ENCODE data around the gene SYK.

The SYK gene

GRCh38 chr9:90826326-90827020 is 24.9 kb downstream of the SYK start:
- DNase-seq, result no peak

- DNase-seq, result no peak
Measured at GRCh38 chr9:90827181-90827871, 25.7 kb downstream of the SYK start.

- no peak for DNase-seq
Measured at GRCh38 chr9:90830051-90830450, 28.4 kb downstream of the SYK start.

- no peak for DNase-seq
Measured at GRCh38 chr9:90830977-90831376, 29.4 kb downstream of the SYK start.

GRCh38 chr9:90832261-90832660 is 30.6 kb downstream of the SYK start:
- DNase-seq, result no peak

- no peak for DNase-seq
Measured at GRCh38 chr9:90834828-90835595, 33.4 kb downstream of the SYK start.

- DNase-seq, result no peak
Measured at GRCh38 chr9:90836411-90837080, 34.9 kb downstream of the SYK start.

- no peak for DNase-seq
Measured at GRCh38 chr9:90838098-90838497, 36.5 kb downstream of the SYK start.

- DNase-seq, result no peak
Measured at GRCh38 chr9:90838581-90839154, 37.0 kb downstream of the SYK start.

- no peak for DNase-seq
Measured at GRCh38 chr9:90839183-90839728, 37.6 kb downstream of the SYK start.

GRCh38 chr9:90840696-90841095 is 39.1 kb downstream of the SYK start:
- DNase-seq, result no peak

- no peak for DNase-seq
Measured at GRCh38 chr9:90841213-90841612, 39.6 kb downstream of the SYK start.

GRCh38 chr9:90841615-90842014 is 40.0 kb downstream of the SYK start:
- no peak for DNase-seq

GRCh38 chr9:90842176-90842777 is 40.7 kb downstream of the SYK start:
- DNase-seq, result no peak

GRCh38 chr9:90842996-90843395 is 41.4 kb downstream of the SYK start:
- DNase-seq, result no peak

GRCh38 chr9:90843525-90843924 is 41.9 kb downstream of the SYK start:
- DNase-seq, result no peak

- DNase-seq, result no peak
Measured at GRCh38 chr9:90844326-90844725, 42.7 kb downstream of the SYK start.

- no peak for DNase-seq
Measured at GRCh38 chr9:90846770-90847419, 45.3 kb downstream of the SYK start.

- DNase-seq, result no peak
Measured at GRCh38 chr9:90847971-90848370, 46.4 kb downstream of the SYK start.

GRCh38 chr9:90848866-90849265 is 47.2 kb downstream of the SYK start:
- DNase-seq, result no peak

GRCh38 chr9:90851444-90851843 is 49.8 kb downstream of the SYK start:
- DNase-seq, result no peak

GRCh38 chr9:90853945-90854344 is 52.3 kb downstream of the SYK start:
- DNase-seq, result no peak
